ENCODE data around the gene SKP1. TPM values are rescaled to one million over a fixed set of nuclear protein-coding genes. Genes with fewer than 3 reads are reported as not detected.

SKP1 gene
- total and polyA plus RNA-seq, 9 of the 15 experiments (the other 6 are each of a cell fraction or from before 2014, with no cell fraction given), result 301 to 2,109 (median 639) TPM

GRCh38 chr5:134113902-134114875 is 62.6 kb downstream of the SKP1 start, which contains the start of gene TCF7 (continued):
- TF ChIP-seq ZBTB2 (IDR thresholded peaks at IDR 0.05) (no peak), ZNF444 (CRISPR knock-in tag; IDR thresholded peaks at IDR 0.05) (no peak), ELK1 (CRISPR knock-in tag; IDR thresholded peaks at IDR 0.05) (peak; percentile 42; the same call in 1 of the 2 replicates), NR2F6 (CRISPR knock-in tag; IDR thresholded peaks at IDR 0.05) (no peak), PRDM10 (IDR thresholded peaks at IDR 0.05; ENCODE audit: partially characterized antibody) (peak; percentile 20), TCF7 (IDR thresholded peaks at IDR 0.05; ENCODE audit: borderline replicate concordance) (peak; percentile 97), CEBPG (CRISPR knock-in tag; IDR thresholded peaks at IDR 0.05) (no peak), CEBPG (tag; conservative IDR thresholded peaks at IDR 0.05 in 1 of 2, IDR thresholded peaks at IDR 0.05 in 1 of 2) (no peak), GATAD2B (IDR thresholded peaks at IDR 0.05; ENCODE audit: borderline replicate concordance) (0 out of 2 replicates have a peak, but pooled peaks have one; percentile 28), E2F1 (CRISPR knock-in tag; IDR thresholded peaks at IDR 0.05) (no peak), ESRRB (CRISPR knock-in tag; IDR thresholded peaks at IDR 0.05; ENCODE audit: borderline replicate concordance) (no peak), RBM39 (optimal IDR thresholded peaks at IDR 0.05; ENCODE audit: low read depth, low read length) (no peak), ZKSCAN8 (CRISPR knock-in tag; IDR thresholded peaks at IDR 0.05) (peak; percentile 79), NKRF (IDR thresholded peaks at IDR 0.05; ENCODE audit: borderline replicate concordance) (no peak), CXXC5 (CRISPR knock-in tag; IDR thresholded peaks at IDR 0.05) (peak; percentile 54), L3MBTL2 (IDR thresholded peaks at IDR 0.05) (peak; percentile 20; the same call in 1 of the 2 replicates)

Data from K562 (cell line).